Endothelial cell of umbilical vein (primary cell): ENCODE data around the gene LCP1. TPM values are rescaled to one million over a fixed set of nuclear protein-coding genes. Genes with fewer than 3 reads are reported as not detected.

Source experiments
- BruUV-seq: library from RNA; stranded (reverse); fragments of 400-500 nt; replicated peaks from 2 replicates; lab custom pipeline; 2021; lab: Mats Ljungman, UMichigan
- CTCF ChIA-PET: fragments of 300-600, 350-600 bp; sonication (Branson Sonifier 250); formaldehyde crosslinking; loops from one replicate; lab custom pipeline; 2021; ENCODE audit warnings: antibody characterized with exemption, inconsistent platforms; lab: Charles Lee
- POLR2A ChIA-PET: fragments of 300-600, 350-600 bp; sonication (Branson Sonifier 250); formaldehyde crosslinking; loops from one replicate; lab custom pipeline; 2021; ENCODE audit warnings: antibody characterized with exemption, inconsistent platforms; lab: Charles Lee
- DNase-seq: peaks from one replicate; pipeline ENCODE4 v3.0.0-alpha.2; 2011; ENCODE audit warnings: low read depth, low spot score
- FAIRE-seq: peaks from 2 replicates; lab custom pipeline; 2011; peaks lifted over from hg19 to GRCh38; lab: Jason Lieb, UNC
- H2AFZ ChIP-seq: 2 replicates; pipeline ENCODE4 v1.6.0; 2012; ENCODE audit warnings: low read depth, low read length, control low read depth, inconsistent platforms
- H3K27ac ChIP-seq: 2 replicates; pipeline ENCODE4 v1.5.1; 2011; ENCODE audit warnings: low read depth, mild to moderate bottlenecking, control low read depth, low read length, moderate library complexity; ENCODE audit not compliant: insufficient read depth
- H3K27me3 ChIP-seq, 2 experiments: 2 replicates each; pipeline versions ENCODE4 v1.6.0 to v1.6.1; 2011; ENCODE audit warnings: low read length in 2 of 2, mixed read lengths in 1 of 2; ENCODE audit not compliant: control insufficient read depth in 2 of 2, insufficient read depth in 2 of 2
- H3K36me3 ChIP-seq, 2 experiments: 2 replicates in 1 of 2; 3 replicates in 1 of 2; pipeline ENCODE4 v1.5.1; 2011; ENCODE audit warnings: low read length in 2 of 2, mild to moderate bottlenecking in 1 of 2, moderate library complexity in 1 of 2; ENCODE audit not compliant: control insufficient read depth in 2 of 2, insufficient read depth in 2 of 2; ENCODE audit errors: extremely low read depth in 1 of 2
- H3K4me1 ChIP-seq: 3 replicates; pipeline ENCODE4 v1.5.1; 2011; ENCODE audit warnings: mild to moderate bottlenecking, low read length; ENCODE audit not compliant: control insufficient read depth, insufficient read depth; ENCODE audit errors: extremely low read depth
- H3K4me2 ChIP-seq: 2 replicates; pipeline ENCODE4 v1.6.1; 2011; ENCODE audit warnings: low read length, control low read depth, mixed read lengths; ENCODE audit not compliant: insufficient read depth
- H3K4me3 ChIP-seq, 3 experiments: fragments of 200-600 bp in 1 of 3; sonication (generic), shearing (Covaris generic) in 1 of 3; replicated peaks in 1 of 3; 2 replicates each; pipeline ENCODE4 v1.5.1; 2011 to 2016; ENCODE audit warnings: control low read depth in 3 of 3, low read length in 3 of 3, mild to moderate bottlenecking in 2 of 3, inconsistent platforms in 1 of 3, low read depth in 1 of 3, moderate library complexity in 1 of 3; ENCODE audit not compliant: insufficient read depth in 1 of 3
- H3K79me2 ChIP-seq: 2 replicates; pipeline ENCODE4 v1.6.0; 2012; ENCODE audit warnings: low read length, inconsistent platforms; ENCODE audit not compliant: control insufficient read depth, insufficient read depth
- H3K9ac ChIP-seq: replicated peaks from 2 replicates; pipeline ENCODE3; 2011; ENCODE audit warnings: low read length, control low read depth; ENCODE audit not compliant: insufficient read depth; ENCODE audit errors: extremely low read depth
- H3K9me1 ChIP-seq: replicated peaks from 3 replicates; pipeline ENCODE4 v1.6.0; 2011; ENCODE audit warnings: mild to moderate bottlenecking, low read length; ENCODE audit not compliant: control insufficient read depth, insufficient read depth; ENCODE audit errors: extremely low read depth
- H3K9me3 ChIP-seq: replicated peaks from 2 replicates; pipeline ENCODE4 v1.5.1; 2012; ENCODE audit warnings: low read length, inconsistent platforms; ENCODE audit not compliant: control insufficient read depth, insufficient read depth
- H4K20me1 ChIP-seq: replicated peaks from 2 replicates; pipeline ENCODE3; 2011; ENCODE audit warnings: mild to moderate bottlenecking, low read length; ENCODE audit not compliant: control insufficient read depth, insufficient read depth; ENCODE audit errors: extremely low read depth
- EZH2 ChIP-seq: IDR thresholded peaks from 2 replicates; pipeline ENCODE4 v1.6.1; 2012; ENCODE audit warnings: borderline replicate concordance, low read depth, mild to moderate bottlenecking, moderate library complexity, low read length, inconsistent platforms; ENCODE audit not compliant: severe bottlenecking
- FOS ChIP-seq: IDR thresholded peaks from 2 replicates; pipeline ENCODE4 v1.6.1; 2011; ENCODE audit warnings: mild to moderate bottlenecking, low read length, moderate library complexity, borderline replicate concordance; ENCODE audit not compliant: insufficient read depth
- GATA2 ChIP-seq: IDR thresholded peaks from 2 replicates; pipeline ENCODE4 v1.7.0; 2011; ENCODE audit warnings: low read depth, mild to moderate bottlenecking, moderate library complexity, mixed read lengths, low read length; ENCODE audit not compliant: insufficient read length, insufficient read depth
- JUN ChIP-seq: IDR thresholded peaks from 2 replicates; pipeline ENCODE4 v1.6.1; 2011; ENCODE audit warnings: borderline replicate concordance, low read depth; ENCODE audit not compliant: insufficient read length, insufficient read depth
- MAX ChIP-seq: IDR thresholded peaks from 2 replicates; pipeline ENCODE4 v1.6.1; 2011; ENCODE audit not compliant: insufficient read depth, insufficient read length
- POLR2A ChIP-seq: IDR thresholded peaks from 2 replicates; pipeline ENCODE4 v1.6.1; 2012; ENCODE audit warnings: low read depth, mild to moderate bottlenecking, control low read depth, low read length
- POLR2AphosphoS5 ChIP-seq: IDR thresholded peaks from 2 replicates; pipeline ENCODE4 v1.6.1; 2012; ENCODE audit warnings: low read depth, mild to moderate bottlenecking, control low read depth, low read length, moderate library complexity; ENCODE audit not compliant: insufficient read depth
- dilution Hi-C: fragments of 300-500 bp; cut with MboI; formaldehyde crosslinking; loops from one replicate; pipeline ENCODE4 v1.15.0; 2019; ENCODE audit warnings: low sequenced_read_pairs; ENCODE audit not compliant: extremely low pct_ligation_motif_present
- intact Hi-C: fragments of 100-400 bp; cut with micrococcal nuclease; formaldehyde crosslinking; loops from one replicate; pipeline ENCODE4 v1.10.0; 2022
- polyA plus RNA-seq, 4 experiments: library from polyadenylated mRNA; depleted of rRNA in 3 of 4; stranded (reverse) in 3 of 4; unstranded in 1 of 4; fragments of >200 nt; gene quantifications; 2 replicates each; pipeline versions ENCODE4 v1.2.1 to v1.2.3, GENCODE V29; 2011 to 2012; ENCODE audit warnings: missing spikeins in 1 of 4
- total RNA-seq: library from RNA; stranded (reverse); gene quantifications from 2 replicates; pipeline ENCODE4 v1.2.3, GENCODE V29; 2021

The LCP1 gene
- total and polyA plus RNA-seq, 2 donors (not counting 3 experiments of a cell fraction or from before 2014, with no cell fraction given) = 0.18 to 0.38 TPM

- no peak overlapping the region for H3K9ac ChIP-seq
- H2AFZ ChIP-seq = no peak overlapping the region
- H3K9me3 ChIP-seq = no peaks in the 10 kb centered on the region
- H4K20me1 ChIP-seq = no peaks in the 10 kb centered on the region
- H3K9me1 ChIP-seq = no peaks in the 10 kb centered on the region
- intact Hi-C loops (no loop called here), dilution Hi-C loops (no loop called here)
- H3K27ac ChIP-seq = no peak overlapping the region
- H3K27me3 ChIP-seq = peaks cover 0 to 2% of the 10 kb centered on the region in 2 experiments
- FAIRE-seq (no peak), DNase-seq (no peak)
- H3K4me2 ChIP-seq = no peak overlapping the region
- BruUV-seq = no TSS peak
- POLR2A ChIA-PET = no interaction called here
- H3K4me1 ChIP-seq = peaks cover 28% of the 10 kb centered on the region
- H3K79me2 ChIP-seq = no peaks in the 10 kb centered on the region
- H3K4me3 ChIP-seq = no peak overlapping the region
- CTCF ChIA-PET = interaction anchor here (2.4 kb wide), 1 partner anchor 10 kb away, joined by 10 read pairs; no protein-coding TSS in a partner anchor
- no peaks in the 10 kb centered on the region for H3K36me3 ChIP-seq
- TF ChIP-seq POLR2AphosphoS5 (no peak), GATA2 (no peak), EZH2 (no peak), MAX (no peak), FOS (no peak), JUN (no peak), POLR2A (no peak)
Observed at GRCh38 chr13:46116653-46117502, 65.1 kb downstream of the LCP1 start.
